ENCODE measurements around the gene PADI3.

- TF ChIP-seq CTCF (IDR thresholded peaks at IDR 0.05) (no peak), POLR2AphosphoS5 (IDR thresholded peaks at IDR 0.05) (no peak)
Observed at GRCh38 chr1:17309426-17310067, 60.6 kb downstream of the PADI3 start.
